ENCODE results near the gene TNKS2. TPM values are rescaled to one million over a fixed set of nuclear protein-coding genes. Genes with fewer than 3 reads are reported as not detected.

The TNKS2 gene
- total RNA-seq, 1 experiment from 2014 or later = 48.3 TPM

DNA sequence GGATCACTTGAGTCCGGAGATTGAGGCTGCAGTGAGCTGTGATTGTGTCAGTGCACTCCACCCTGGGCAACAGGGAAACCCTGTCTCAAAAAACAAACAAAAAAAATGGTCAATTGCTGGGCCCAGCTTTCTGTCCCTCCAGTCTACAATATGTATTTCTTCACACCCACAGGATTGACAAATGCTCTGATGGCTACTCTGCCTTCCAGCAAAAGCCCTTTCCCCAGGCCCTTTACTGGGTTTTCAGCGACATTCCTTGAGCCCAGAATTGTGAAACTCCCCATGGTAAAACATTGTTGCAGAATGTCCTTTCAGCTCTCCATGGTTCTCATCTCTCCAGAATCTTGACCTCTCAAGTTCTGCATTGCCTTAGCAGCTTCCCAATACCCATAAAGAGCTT, 23.7 kb upstream of the TNKS2 start:
- ChIA-PET POLR2A (interaction anchor here (1.2 to 4.0 kb wide), 2 partner anchors 9 to 24 kb away, joined by 5 to 19 read pairs; partner anchors contain the start of gene TNKS2), CTCF (interaction anchor here (0.7 to 1.9 kb wide), 2 partner anchors 14 to 243 kb away, joined by 4 to 9 read pairs; no protein-coding TSS in a partner anchor)
- H3K36me3 Mint-ChIP-seq (ENCODE audit: insufficient read depth, unreplicated experiment) = no peaks in the 10 kb centered on the region
- H3K27me3 Mint-ChIP-seq (ENCODE audit: insufficient read depth, unreplicated experiment) = peaks cover 36% of the 10 kb centered on the region
- no peak overlapping the region for H3K27ac Mint-ChIP-seq (ENCODE audit: low read depth, unreplicated experiment)
- intact Hi-C loops (cut with micrococcal nuclease) = no loop called here
- H3K4me3 Mint-ChIP-seq (ENCODE audit: unreplicated experiment) = no peak overlapping the region
- no peaks in the 10 kb centered on the region for H3K9me3 Mint-ChIP-seq (ENCODE audit: unreplicated experiment)
- no TSS peak for BruUV-seq (replicated peaks)
- TF ChIP-seq, protein P1, sequence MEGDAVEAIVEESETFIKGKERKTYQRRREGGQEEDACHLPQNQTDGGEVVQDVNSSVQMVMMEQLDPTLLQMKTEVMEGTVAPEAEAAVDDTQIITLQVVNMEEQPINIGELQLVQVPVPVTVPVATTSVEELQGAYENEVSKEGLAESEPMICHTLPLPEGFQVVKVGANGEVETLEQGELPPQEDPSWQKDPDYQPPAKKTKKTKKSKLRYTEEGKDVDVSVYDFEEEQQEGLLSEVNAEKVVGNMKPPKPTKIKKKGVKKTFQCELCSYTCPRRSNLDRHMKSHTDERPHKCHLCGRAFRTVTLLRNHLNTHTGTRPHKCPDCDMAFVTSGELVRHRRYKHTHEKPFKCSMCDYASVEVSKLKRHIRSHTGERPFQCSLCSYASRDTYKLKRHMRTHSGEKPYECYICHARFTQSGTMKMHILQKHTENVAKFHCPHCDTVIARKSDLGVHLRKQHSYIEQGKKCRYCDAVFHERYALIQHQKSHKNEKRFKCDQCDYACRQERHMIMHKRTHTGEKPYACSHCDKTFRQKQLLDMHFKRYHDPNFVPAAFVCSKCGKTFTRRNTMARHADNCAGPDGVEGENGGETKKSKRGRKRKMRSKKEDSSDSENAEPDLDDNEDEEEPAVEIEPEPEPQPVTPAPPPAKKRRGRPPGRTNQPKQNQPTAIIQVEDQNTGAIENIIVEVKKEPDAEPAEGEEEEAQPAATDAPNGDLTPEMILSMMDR (IDR thresholded peaks at IDR 0.05; ENCODE audit: unreplicated experiment) = no peak
- H3K4me1 Mint-ChIP-seq (ENCODE audit: insufficient read depth, unreplicated experiment) = no peaks in the 10 kb centered on the region
- DNase-seq (ENCODE audit: unreplicated experiment) = no peak

DNA sequence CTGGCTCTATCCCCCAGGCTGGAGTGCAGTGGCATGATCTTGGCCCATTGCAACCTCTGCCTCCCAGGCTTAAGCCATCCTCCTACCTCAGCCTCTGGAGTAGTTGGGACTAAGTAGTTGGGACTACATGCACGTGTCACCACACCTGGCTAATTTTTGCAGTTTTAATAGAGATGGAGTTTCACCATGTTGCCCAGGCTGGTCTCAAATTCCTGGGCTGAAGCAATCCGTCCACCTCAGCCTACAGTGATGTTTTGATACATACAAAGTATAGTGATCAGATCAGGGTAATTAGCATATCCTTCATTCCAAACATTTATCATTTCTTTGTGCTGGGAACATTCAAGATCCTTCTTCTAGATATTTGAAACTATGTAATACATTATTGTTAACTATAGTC, 22.5 kb upstream of the TNKS2 start:
- no peaks in the 10 kb centered on the region for H3K36me3 Mint-ChIP-seq (ENCODE audit: insufficient read depth, unreplicated experiment)

DNA sequence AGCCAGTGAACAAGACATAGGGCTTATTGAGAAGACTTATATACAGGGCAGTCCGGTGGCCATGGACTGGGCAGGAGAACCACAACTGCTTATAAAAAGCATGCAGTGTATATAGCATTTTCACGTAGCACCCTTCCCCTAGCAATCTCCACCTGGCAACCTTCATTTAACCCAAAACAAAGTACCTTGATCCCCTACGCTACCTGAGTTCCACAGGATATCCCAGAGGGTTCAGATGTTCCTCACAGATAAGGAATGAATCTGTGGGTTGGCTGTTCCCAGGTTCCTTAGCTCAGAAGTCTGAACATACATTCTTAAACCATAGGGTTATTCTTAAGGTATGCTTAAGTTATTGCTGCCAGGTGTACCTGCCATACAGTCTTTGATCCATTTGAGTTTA, 22.0 kb upstream of the TNKS2 start:
- no peak overlapping the region for H3K27ac Mint-ChIP-seq (ENCODE audit: low read depth, unreplicated experiment)
- no peaks in the 10 kb centered on the region for H3K36me3 Mint-ChIP-seq (ENCODE audit: insufficient read depth, unreplicated experiment)
- no peak for DNase-seq (ENCODE audit: unreplicated experiment)
- H3K4me1 Mint-ChIP-seq (ENCODE audit: insufficient read depth, unreplicated experiment) = no peaks in the 10 kb centered on the region
- ChIA-PET POLR2A (interaction anchor here (4.0 kb wide), 1 partner anchor 22 kb away, joined by 19 read pairs; the partner anchor contains the start of gene TNKS2), CTCF (no interaction called here)
- TF ChIP-seq, protein P1 (IDR thresholded peaks at IDR 0.05; ENCODE audit: unreplicated experiment) = no peak
- intact Hi-C loops (cut with micrococcal nuclease) = no loop called here
- no peak overlapping the region for H3K4me3 Mint-ChIP-seq (ENCODE audit: unreplicated experiment)
- H3K27me3 Mint-ChIP-seq (ENCODE audit: insufficient read depth, unreplicated experiment) = peaks cover 53% of the 10 kb centered on the region
- no peaks in the 10 kb centered on the region for H3K9me3 Mint-ChIP-seq (ENCODE audit: unreplicated experiment)
- no TSS peak for BruUV-seq (replicated peaks)

More for the DNA sequence above, 22.5 kb upstream of the TNKS2 start:
- H3K4me3 Mint-ChIP-seq (ENCODE audit: unreplicated experiment) = no peak overlapping the region
- no peak overlapping the region for H3K27ac Mint-ChIP-seq (ENCODE audit: low read depth, unreplicated experiment)
- no TSS peak for BruUV-seq (replicated peaks)
- H3K27me3 Mint-ChIP-seq (ENCODE audit: insufficient read depth, unreplicated experiment) = peaks cover 47% of the 10 kb centered on the region
- no peaks in the 10 kb centered on the region for H3K4me1 Mint-ChIP-seq (ENCODE audit: insufficient read depth, unreplicated experiment)
- CTCF ChIA-PET = interaction anchor here (0.7 kb wide), 1 partner anchor 20 kb away, joined by 3 read pairs; no protein-coding TSS in a partner anchor
- no peaks in the 10 kb centered on the region for H3K9me3 Mint-ChIP-seq (ENCODE audit: unreplicated experiment)
- no peak for DNase-seq (ENCODE audit: unreplicated experiment)
- intact Hi-C loops (cut with micrococcal nuclease) = no loop called here
- POLR2A ChIA-PET = interaction anchor here (4.0 kb wide), 1 partner anchor 23 kb away, joined by 19 read pairs; the partner anchor contains the start of gene TNKS2
- TF ChIP-seq, protein P1 (IDR thresholded peaks at IDR 0.05; ENCODE audit: unreplicated experiment) = no peak

DNA sequence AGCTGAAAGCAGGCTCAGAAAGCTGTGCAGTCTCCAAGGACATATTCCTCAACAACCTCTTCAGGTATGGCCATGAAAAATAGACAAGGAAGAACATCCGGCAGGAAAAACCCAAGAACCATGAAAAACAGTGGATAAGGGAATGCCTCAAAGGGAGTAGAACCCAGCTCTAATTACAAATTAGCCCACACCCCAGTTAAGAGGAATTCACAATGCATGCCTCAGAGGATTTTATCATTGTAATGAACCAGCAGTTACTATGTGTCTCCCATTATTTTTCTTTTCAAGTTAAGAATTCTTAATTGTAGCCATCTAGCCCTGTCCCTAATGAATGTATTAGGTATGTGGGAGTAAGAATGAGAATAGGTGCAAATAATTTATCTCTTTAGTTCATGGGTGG, 19.7 kb upstream of the TNKS2 start:
- Mint-ChIP-seq H3K36me3 (ENCODE audit: insufficient read depth, unreplicated experiment) (peaks cover 8% of the 10 kb centered on the region), H3K4me3 (ENCODE audit: unreplicated experiment) (no peak overlapping the region), H3K27ac (ENCODE audit: low read depth, unreplicated experiment) (no peak overlapping the region), H3K4me1 (ENCODE audit: insufficient read depth, unreplicated experiment) (no peaks in the 10 kb centered on the region), H3K27me3 (ENCODE audit: insufficient read depth, unreplicated experiment) (peaks cover 43% of the 10 kb centered on the region), H3K9me3 (ENCODE audit: unreplicated experiment) (no peaks in the 10 kb centered on the region)
- CTCF ChIA-PET = interaction anchor here (0.6 to 0.8 kb wide), 2 partner anchors 20 to 286 kb away, joined by 3 to 4 read pairs; no protein-coding TSS in a partner anchor
- no TSS peak for BruUV-seq (replicated peaks)
- TF ChIP-seq, protein P1 (IDR thresholded peaks at IDR 0.05; ENCODE audit: unreplicated experiment) = no peak
- DNase-seq (ENCODE audit: unreplicated experiment) = no peak
- intact Hi-C loops (cut with micrococcal nuclease) = no loop called here
- POLR2A ChIA-PET = interaction anchor here (1.7 kb wide), 1 partner anchor 18 kb away, joined by 5 read pairs; no protein-coding TSS in a partner anchor
